ENCODE data around the gene TMPRSS9.
"Not testable (repeated sequence)": the region's sequence is repeated elsewhere in the genome, so short reads cannot be mapped to it uniquely, and the experiment has no call there.

The TMPRSS9 gene

DNA sequence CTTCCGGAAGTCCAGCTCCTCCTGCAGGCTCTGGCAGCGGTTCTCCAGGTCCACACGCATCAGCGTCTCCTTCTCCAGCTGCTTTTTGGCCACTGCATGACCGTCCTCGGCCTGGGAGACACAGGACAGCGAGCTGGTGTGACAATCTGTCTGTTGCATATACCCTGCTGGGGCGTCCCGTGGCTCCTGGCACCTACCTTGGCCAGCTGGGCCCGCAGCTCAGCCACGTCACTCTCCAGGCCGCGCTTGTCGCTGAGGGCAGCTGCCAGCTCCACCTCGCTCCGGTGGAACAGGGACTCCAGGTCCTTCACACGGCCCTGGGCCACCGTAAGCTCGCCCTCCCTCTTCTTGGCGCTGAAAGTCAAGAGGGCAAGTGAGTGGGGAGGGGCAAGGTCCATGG is 78.1 kb downstream of the TMPRSS9 start:
- no peak for DNase-seq (ENCODE audit: low spot score)

DNA sequence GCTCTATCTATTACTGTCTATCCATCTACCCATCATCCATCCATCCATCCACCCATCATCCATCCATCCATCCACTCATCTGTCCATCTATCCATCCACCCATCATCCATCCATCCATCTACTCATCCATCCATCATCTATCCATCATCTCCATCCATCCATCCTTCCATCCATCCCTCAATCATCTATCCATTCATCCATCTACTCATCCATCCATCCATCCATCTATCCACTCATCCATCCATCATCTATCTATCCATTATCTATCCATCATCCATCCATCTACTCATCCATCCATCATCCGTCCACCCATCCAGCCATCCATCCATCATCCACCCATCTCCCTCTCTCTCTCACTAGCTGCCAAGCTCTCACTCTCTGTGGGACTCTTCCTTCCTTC is 80.5 kb downstream of the TMPRSS9 start:
- no peak for DNase-seq (ENCODE audit: low spot score)

GRCh38 chr19:2441096-2441752 is 81.2 kb downstream of the TMPRSS9 start:
- no peak for DNase-seq (ENCODE audit: low spot score)

DNA sequence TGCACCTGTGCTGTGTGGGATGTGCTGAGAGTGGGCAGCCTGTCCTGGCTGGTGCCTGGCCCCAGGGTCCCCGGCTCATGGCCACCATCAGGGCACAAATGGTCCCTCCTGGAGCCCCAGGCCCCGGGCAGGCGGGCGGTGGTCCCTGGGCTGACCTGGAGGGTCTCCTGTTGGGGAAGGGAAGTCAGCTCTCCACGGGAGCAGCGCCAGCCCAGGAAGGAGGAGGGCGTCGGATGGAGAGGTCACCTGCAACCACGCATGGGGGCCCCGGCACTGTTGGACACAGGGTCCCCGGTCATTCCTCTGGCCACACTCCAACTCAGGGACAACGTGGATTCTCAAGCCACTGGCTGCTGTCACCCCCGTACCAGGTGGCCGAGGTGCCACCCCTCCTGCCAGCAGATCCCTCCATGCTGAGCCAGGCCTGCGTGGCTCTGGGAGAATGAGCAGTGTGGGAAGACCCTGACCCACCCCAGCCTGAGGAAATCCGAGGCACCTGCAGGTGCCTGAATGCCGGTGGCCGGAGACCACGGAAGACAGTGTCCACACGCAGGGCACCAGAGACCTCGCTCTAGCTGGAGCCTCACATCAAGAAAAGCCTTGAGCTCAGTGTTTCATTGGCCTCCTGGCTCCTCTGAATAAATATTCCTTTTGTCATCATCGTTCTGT is 83.2 kb downstream of the TMPRSS9 start:
- DNase-seq (ENCODE audit: low spot score) = no peak

DNA sequence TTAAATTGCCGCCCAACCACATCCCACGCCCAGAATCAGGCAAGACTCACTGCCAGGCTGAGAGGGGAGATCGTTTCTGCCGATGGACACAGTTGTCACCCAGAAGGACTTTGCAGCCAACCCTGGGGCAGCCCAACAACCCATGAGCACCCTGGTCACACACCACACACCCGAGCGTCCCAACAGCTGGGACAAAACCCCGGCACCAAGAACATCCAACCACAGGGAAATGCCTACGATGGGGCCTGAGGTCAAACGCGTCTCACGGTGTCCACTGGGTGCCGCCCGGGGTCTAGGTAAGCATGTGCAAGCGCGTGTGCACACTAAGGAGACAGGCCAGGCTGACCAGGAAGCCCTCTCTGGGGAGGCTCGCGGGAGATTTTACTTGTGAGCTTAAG is 83.7 kb downstream of the TMPRSS9 start:
- no peak for DNase-seq (ENCODE audit: low spot score)

DNA sequence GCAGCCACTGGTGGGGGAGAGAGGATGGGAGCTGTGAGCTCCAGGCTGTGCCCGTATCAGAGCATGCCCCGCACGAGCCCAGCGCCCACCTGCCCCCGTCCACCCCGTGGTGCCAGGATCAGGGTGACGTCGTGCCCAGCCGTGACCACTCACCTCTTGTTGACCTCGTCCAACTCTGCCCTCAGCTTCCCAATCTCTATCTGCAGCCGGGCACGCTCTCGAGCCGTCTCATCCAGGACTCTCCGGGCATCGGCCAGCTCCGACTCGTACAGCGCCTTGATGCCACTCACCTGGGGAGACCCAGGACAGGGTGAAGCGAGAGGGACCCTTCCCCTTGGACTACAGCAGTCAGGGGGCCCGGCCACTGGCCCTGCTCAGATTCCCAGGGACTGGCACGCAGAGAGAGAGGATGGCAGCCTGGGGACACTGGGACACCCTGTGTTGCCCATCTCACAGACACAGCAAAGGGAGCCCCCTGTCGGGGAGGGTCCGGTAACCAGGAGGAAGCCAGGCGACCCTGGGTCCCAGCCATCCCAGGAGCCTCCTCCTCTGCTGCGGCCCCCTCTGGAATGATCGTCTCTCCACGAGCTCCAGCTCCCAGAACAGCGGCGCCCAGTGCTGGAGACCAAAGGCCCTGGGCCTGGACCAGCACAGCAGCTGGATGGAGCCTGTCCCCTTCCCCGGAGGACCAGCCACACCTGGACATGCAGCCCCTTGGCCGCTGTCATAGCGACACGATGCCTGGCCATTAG is 84.4 kb downstream of the TMPRSS9 start:
- no peak for DNase-seq (ENCODE audit: low spot score)

DNA sequence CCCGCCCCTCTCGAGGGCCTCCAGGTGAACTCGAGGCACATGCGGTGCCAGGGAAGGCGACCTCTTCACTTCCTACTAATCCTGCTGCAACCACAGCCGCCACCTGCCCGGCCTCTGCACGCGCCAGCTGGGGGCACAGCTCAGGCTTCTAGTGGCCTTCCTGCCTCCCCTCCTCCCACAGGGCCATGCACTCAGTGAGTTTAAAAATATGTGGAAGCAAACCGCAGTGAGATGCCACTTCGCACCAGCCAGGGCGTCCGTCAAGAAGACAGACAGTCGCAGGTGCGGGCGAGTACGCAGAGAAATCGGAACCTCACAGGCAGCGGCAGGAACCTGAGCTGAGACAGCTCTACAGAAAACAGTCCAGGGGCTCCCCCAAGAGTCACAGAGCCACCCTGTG is 86.3 kb downstream of the TMPRSS9 start:
- no peak for DNase-seq (ENCODE audit: low spot score)

DNA sequence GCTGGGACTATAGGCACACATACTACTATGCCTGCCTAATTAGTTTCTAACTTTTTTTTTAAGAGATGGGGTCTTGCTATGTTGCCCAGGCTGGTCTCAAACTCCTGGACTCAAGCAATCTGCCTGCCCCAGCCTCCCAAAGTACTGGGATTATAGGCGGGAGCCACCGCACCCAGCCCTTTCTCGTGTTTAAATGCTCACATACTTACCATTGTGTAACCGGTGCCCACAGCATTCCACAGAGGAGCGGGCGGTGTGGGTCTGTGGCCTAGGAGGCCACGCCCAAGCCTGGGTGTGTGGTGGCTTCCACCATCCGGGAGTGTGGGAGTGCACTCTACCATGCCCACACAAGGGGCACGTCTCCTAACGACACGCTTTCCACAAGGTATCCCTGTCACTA is 89.0 kb downstream of the TMPRSS9 start:
- no peak for DNase-seq (ENCODE audit: low spot score)

GRCh38 chr19:2451138-2451537 is 91.1 kb downstream of the TMPRSS9 start:
- DNase-seq (ENCODE audit: low spot score) = no peak

GRCh38 chr19:2451741-2452140 is 91.7 kb downstream of the TMPRSS9 start:
- DNase-seq (ENCODE audit: low spot score) = no peak

DNA sequence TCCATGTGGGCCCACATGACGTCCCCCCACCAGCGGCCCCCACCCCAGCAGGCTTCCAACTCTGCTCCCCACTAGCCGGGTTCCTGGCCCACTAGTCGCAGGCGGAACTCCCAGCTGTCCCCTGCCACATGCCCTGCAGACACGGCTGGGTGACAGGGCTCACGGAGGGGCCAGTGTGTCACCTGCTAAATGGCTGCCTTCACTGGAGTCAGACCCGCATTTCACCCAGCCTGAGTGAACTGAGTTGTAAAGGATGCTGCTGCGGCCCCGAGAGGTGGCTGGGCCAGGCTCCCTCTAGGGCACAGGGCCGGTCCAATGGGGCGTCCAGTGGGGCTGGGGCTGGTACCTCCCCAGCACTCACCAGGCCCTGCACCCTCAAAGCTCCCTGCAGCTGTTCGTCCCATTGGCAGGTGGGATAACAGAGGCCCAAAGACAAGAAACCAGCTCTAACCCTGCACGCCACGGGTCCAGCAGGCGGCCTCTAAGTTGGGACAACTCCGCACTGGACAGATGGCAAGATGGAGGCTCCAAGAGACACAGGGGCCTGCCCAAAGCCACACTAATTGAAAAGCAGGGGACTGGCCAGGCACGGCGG is 93.5 kb downstream of the TMPRSS9 start:
- DNase-seq (ENCODE audit: low spot score) = no peak

DNA sequence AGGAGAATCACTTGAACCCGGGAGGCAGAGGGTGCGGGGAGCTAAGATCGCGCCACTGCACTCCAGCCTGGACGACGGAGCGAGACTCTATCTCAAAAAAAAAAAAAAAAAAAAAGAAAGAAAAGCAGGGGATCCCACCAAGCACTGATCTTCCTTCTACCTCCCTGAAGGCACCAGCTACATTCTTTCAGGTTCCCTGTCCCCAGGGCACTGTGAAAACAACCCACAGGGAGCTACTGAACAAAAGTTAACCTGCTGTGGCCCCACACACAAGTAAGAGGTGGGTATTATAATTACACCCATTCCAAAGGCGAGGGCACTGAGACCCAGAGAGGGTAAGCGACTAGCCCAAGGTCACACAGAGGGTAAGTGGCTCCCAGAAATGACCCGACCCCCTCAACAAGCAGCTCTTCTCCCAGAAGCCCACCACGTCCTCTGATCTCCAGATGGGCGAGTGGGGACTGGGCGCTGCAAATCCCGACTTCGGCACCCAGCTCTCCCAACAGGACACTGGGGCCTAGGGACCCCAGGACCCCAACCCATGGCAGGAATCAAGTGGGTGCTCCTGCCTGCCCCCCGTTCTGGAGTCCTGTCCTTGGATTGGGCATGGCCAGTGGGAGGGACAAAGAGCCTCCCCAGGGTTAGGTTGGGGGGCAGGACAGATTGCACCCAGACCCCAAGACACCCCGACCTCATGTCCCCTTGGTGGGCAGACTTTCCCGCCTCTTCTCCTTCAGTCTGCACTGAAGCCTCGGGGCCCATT is 94.3 kb downstream of the TMPRSS9 start:
- DNase-seq (ENCODE audit: low spot score) = no peak

DNA sequence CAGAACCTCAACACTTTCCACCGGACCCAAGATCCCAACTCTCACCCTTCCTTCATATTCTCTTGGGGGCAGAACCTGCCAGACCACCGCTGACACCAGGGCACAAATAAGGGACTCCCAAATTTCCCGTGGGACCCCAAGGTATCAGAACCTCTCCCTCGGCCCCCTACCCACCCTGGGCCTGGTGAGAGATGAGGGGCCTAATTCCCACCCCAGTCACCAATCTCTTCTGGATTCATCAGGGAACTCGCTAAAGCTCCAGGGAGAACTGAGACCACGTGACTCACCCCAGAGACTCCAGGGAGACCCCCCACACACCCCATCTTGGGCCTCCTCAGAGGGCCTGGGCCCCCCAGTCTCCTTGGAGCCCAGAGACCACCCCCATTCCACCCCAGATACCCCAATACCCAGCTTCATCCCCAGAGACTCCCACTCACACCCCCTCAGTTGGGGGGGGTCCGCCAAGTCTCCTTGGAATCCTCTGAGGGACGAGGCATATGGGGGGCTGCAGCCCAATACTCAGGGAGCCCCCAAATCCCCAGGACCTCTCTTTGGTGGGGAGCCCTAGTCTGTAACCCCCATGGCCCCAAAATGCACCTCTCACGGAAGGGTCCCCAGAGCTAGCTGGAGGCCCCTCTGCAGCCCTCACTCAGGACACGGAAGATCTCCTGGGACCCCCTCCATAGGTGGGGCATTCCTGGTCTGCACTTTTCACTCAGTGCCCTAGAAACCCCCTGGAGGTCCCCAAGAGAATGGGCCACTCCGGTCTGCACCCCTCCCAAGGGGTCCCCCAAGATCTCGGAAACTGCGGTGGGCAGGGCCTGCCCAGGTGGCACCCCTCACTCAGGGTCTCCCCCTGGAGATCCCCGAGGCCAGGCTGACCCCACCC is 95.1 kb downstream of the TMPRSS9 start:
- no peak for DNase-seq (ENCODE audit: low spot score)

DNA sequence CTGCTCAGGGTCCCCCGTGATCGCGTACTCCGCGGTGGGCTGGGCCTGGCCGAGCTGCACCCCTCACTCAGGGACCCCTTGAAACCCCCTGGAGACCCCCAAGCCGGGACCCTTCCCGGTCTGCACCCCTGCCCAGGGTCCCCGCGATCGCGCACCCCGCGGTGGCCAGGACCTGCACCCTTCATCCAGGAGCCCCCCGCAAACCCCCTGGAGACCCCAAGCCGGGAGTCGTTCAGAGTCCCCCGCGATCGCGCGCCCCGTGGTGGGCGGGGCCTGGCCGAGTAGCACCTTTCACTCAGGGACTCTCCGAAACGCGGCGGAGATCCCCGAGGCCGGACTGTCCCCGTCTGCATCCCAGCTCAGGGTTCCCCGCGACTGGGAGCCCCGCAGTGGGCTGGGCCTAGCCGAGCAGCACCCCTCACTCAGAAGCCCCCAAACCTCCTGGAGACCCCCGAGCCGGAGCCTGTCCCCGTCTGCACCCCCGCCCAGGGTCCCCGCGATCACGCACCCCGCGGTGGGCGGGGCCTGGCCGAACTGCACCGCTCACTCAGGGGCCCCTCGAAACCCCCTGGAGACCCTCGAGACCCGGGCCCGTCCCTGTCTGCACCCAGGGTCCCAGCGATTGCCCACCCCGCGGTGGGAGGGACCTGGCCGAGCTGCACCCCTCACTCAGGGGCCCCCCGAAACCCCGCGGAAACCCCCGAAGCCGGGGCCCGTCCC is 95.9 kb downstream of the TMPRSS9 start:
- peak; percentile 69 for DNase-seq (ENCODE audit: low spot score)

DNA sequence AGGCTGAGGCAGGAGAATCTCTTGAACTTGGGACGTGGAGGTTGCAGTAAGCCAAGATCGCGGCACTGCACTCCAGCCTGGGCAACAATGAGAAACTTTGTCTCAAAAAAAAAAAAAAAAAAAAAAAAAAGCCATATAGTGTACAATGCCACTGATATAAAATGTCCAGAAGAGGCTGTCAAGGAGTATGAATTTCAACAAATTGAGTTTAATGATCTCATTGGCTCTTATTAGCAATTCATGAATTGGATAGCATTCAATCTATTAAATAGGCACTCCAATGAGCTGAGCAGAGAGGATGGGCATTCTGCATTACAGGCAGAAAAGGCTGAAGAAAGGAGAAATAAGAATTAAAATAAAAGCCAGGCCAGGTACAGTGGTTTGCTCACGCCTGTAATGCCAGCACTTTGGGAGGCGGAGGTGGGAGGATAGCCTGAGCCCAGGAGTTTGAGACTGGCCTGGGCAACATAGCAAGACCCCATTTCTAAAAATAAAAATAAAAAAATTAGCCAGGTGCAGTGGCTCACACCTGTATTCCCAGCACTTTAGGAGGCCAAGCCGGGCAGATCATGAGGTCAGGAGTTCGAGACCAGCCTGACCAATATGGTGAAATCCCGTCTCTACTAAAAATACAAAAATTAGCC is 97.5 kb downstream of the TMPRSS9 start:
- DNase-seq (ENCODE audit: low spot score) = no peak

DNA sequence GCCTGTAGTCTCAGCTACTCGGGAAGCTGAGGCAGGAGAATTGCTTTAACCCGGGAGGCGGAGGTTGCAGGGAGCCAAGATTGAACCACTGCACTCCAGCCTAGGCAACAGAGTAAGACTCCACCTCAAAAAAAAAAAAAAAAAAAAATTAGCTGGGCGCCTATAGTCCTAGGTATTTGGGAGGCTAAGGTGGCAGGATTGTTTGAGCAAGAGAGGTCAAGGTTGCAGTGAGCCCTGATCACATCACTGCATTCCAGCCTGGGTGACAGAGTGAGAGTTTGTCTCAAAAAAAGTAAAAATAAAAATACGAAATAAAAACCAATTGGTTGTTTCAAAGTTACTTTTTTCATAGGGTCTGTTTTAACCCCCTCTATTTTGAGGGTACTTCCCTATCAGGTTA is 98.0 kb downstream of the TMPRSS9 start:
- DNase-seq (ENCODE audit: low spot score) = no peak

DNA sequence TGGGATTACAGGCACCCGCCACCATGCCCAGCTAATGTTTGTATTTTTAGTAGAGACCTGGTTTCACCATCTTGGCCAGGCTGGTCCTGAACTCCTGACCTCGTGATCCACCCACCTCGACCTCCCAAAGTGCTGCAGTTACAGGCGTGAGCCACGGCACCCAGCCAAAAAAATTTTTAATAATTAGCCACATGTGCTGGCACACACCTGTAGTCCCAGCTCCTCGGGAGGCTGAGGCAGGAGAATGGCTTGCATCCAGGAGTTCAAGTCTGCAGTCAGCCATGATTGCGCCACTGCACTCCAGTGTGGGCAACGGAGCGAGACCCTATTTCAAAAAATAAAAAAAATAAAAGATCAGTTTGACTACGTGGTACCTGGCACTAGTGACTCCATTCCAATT is 98.7 kb downstream of the TMPRSS9 start:
- not testable (repeated sequence) for DNase-seq (ENCODE audit: low spot score)

GRCh38 chr19:2460245-2460644 is 100.2 kb downstream of the TMPRSS9 start:
- DNase-seq (ENCODE audit: low spot score) = no peak

DNA sequence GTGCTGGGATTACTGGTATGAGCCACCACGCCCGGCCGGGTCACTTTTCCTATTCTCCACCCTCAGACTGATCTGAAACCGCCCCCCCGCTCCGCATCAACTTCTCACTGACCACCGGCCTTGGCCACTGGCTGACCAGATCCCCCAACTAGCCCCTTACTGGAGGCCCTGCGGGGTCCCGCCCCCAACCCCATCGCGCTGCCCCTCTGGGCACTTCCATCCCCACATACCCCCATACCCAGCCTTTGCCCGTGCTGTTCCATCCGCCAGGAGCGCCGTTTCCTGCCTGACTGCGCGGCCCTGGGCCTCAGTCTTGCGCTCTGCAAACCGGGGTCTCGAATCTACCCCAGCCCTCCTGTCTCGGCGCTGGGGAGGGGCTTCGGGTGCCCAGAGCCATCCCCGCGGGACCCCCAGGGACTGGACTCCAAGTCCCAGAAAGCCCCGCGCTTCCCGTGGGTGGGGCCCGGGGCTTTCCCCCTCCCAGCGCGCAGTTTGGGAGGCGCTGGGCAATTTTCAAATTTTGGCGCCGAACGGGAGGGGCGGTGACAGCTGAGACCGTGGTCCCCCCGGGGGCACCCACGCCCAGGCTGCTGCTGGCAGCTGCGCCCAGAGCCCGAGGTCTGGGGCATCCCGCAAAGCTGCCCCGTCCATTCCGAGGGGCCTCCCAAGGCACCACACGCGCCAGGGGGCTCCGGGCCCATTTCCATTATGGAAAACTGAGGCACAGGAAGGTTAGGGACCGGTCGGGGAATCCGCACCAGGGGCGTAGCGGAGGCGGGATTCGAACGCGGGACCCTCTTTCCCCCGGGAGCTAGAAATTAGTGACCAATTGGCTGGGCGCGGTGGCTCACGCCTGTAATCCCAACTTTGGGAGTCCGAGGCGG is 101.9 kb downstream of the TMPRSS9 start:
- peak; percentile 73 for DNase-seq (ENCODE audit: low spot score)
